GM23338 (cell line): ENCODE measurements around the gene WDR62.

Experiments used
- CREB1 ChIP-seq: fragments of 250-450 bp; sonication (Bioruptor Pico); IDR thresholded peaks from 2 replicates; pipeline ENCODE4 v1.5.0; 2020; ENCODE audit warnings: low read depth, mild to moderate bottlenecking, moderate library complexity
- EZH2 ChIP-seq: fragments of 200-600 bp; sonication (generic); IDR thresholded peaks from one replicate; pipeline ENCODE4 v1.8.0; 2017; ENCODE audit warnings: antibody characterized with exemption, mild to moderate bottlenecking, low read depth; ENCODE audit not compliant: unreplicated experiment
- EZH2phosphoT487 ChIP-seq: fragments of 200-600 bp; sonication (generic); IDR thresholded peaks from one replicate; pipeline ENCODE4 v1.8.1; 2018; ENCODE audit warnings: antibody characterized with exemption; ENCODE audit not compliant: unreplicated experiment
- JUNB ChIP-seq: IDR thresholded peaks from one replicate; pipeline ENCODE4 v1.6.1; 2016; ENCODE audit warnings: antibody characterized with exemption; ENCODE audit not compliant: unreplicated experiment
- NANOG ChIP-seq: IDR thresholded peaks from 2 replicates; pipeline ENCODE4 v1.6.1; 2016; ENCODE audit warnings: antibody characterized with exemption, borderline replicate concordance
- POLR2AphosphoS5 ChIP-seq: IDR thresholded peaks from 2 replicates; pipeline ENCODE4 v1.6.1; 2016; ENCODE audit warnings: antibody characterized with exemption, low read depth
- REST ChIP-seq: IDR thresholded peaks from one replicate; pipeline ENCODE4 v1.6.1; 2018; ENCODE audit warnings: antibody characterized with exemption; ENCODE audit not compliant: unreplicated experiment
- STAT1 ChIP-seq: IDR thresholded peaks from one replicate; pipeline ENCODE4 v1.6.1; 2016; ENCODE audit warnings: antibody characterized with exemption; ENCODE audit not compliant: unreplicated experiment
- ZNF114 ChIP-seq: fragments of 250-450 bp; sonication (Bioruptor Pico); IDR thresholded peaks from 2 replicates; pipeline ENCODE4 v1.5.0; 2020; ENCODE audit warnings: mild to moderate bottlenecking, moderate library complexity
- ZNF331 ChIP-seq: fragments of 250-450 bp; sonication (Bioruptor Pico); IDR thresholded peaks from 2 replicates; pipeline ENCODE4 v1.5.0; 2020; ENCODE audit warnings: low read depth, mild to moderate bottlenecking, moderate library complexity
- TF ChIP-seq, protein P1 (sequence below), 2 experiments: fragments of 200-600 bp in 1 of 2; sonication (generic) in 1 of 2; conservative IDR thresholded peaks; 2 replicates each; pipeline versions ENCODE4 v1.5.1 to v1.6.1; 2016 to 2017; ENCODE audit warnings: antibody characterized with exemption in 2 of 2, low read depth in 2 of 2, mild to moderate bottlenecking in 2 of 2, moderate library complexity in 1 of 2
- TF ChIP-seq, protein P2 (sequence below): IDR thresholded peaks from 2 replicates; pipeline ENCODE4 v1.6.1; 2016; ENCODE audit warnings: antibody characterized with exemption

DNA sequence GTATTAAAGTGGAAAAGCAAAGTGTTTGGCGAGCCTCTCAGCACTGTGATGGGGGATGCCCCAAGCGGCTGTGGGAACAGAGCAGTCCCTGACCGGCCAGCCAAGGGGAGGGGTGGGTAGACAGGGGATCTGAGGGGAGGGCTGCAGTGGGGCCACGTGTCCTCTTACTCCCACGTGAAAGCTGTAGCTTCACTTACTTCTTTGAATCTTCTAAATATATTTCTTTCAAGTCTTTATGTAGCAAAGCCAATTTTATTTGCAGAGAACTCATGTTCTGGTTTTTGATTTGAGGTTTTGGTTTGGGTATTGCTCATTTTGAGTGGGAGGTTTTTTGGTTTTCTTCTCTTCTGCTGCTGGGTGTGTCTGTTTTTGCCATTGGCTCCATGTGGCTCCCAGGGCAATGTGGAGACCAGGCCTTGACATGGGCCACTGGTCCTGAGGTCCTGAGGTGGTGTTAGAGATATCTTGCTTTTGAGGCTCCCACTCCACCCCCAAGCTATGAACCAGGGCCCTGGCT, 38.5 kb downstream of the WDR62 start:
- TF ChIP-seq, protein P1, sequence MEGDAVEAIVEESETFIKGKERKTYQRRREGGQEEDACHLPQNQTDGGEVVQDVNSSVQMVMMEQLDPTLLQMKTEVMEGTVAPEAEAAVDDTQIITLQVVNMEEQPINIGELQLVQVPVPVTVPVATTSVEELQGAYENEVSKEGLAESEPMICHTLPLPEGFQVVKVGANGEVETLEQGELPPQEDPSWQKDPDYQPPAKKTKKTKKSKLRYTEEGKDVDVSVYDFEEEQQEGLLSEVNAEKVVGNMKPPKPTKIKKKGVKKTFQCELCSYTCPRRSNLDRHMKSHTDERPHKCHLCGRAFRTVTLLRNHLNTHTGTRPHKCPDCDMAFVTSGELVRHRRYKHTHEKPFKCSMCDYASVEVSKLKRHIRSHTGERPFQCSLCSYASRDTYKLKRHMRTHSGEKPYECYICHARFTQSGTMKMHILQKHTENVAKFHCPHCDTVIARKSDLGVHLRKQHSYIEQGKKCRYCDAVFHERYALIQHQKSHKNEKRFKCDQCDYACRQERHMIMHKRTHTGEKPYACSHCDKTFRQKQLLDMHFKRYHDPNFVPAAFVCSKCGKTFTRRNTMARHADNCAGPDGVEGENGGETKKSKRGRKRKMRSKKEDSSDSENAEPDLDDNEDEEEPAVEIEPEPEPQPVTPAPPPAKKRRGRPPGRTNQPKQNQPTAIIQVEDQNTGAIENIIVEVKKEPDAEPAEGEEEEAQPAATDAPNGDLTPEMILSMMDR (conservative IDR thresholded peaks at IDR 0.05; ENCODE audit: low read depth in 2 of 2), result no peak
- TF ChIP-seq JUNB (no peak), EZH2 (no peak), POLR2AphosphoS5 (no peak), NANOG (no peak), CREB1 (CRISPR knock-in tag) (no peak), EZH2phosphoT487 (no peak), ZNF114 (CRISPR knock-in tag) (no peak), REST (no peak), ZNF331 (CRISPR knock-in tag) (no peak), STAT1 (no peak)
- TF ChIP-seq, protein P2, sequence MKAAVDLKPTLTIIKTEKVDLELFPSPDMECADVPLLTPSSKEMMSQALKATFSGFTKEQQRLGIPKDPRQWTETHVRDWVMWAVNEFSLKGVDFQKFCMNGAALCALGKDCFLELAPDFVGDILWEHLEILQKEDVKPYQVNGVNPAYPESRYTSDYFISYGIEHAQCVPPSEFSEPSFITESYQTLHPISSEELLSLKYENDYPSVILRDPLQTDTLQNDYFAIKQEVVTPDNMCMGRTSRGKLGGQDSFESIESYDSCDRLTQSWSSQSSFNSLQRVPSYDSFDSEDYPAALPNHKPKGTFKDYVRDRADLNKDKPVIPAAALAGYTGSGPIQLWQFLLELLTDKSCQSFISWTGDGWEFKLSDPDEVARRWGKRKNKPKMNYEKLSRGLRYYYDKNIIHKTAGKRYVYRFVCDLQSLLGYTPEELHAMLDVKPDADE, result no peak
